HG02943 (cell line): Measurements from ENCODE around the gene PARG.
"Not testable (repeated sequence)": the region's sequence is repeated elsewhere in the genome, so short reads cannot be mapped to it uniquely, and the experiment has no call there.

Source experiments
- ATAC-seq: cut with Tn5 transposase; IDR thresholded peaks from one replicate; pipeline ENCODE4 v1.9.1; 2021; ENCODE audit warnings: mild to moderate bottlenecking, low read depth, moderate library complexity; ENCODE audit not compliant: unreplicated experiment

The PARG gene

DNA sequence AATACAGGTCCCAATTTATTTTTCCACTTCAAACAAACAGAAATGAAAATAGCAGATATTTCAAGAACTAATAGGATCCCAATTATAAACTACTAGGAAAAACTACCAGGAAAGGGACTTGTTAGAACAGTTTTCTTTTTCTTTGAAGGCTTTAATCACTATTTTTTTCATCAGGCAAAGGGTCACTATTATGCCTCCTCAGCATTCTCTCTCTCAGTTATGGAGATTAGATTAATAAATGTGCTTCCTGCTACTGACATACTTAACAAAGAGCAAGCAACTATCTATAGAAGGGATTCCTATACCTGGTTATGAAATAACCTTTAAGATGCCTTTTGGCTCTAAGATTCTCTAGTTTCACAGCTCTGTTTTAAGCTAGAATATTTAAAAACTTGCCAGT is 108.7 kb downstream of the PARG start:
- no peak for ATAC-seq

DNA sequence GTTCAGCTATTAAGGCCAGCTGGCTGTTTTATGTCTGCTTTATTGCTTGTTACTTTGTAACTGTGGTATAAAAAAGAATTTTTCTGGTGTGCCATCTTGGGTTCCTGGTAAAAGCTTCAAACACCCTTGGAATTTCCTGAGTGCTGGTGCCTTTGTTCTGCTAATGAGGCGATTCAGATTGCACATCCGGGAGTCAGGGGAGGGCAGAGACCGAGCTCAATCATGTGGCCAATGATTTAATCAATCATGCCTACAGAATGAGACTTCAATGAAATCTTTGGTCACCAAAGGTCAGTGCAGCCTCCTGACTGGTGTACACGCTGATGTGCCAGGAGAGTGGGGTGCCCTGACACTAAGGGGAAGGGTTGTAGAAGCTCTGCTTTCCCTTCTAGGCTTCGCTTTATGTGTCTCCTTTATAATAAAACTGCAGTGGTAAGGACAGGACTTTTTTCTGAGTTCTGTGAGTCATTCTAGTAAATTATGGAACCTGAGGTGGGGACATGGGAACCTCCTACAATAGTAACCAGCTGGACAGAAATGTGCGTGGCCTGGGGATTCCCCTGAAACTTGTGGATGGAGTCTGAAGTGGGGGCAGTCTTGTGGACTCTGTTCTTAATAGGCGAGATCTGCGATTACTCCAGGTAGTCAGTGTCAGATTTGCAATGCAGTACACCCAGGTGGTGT is 110.3 kb downstream of the PARG start:
- ATAC-seq: no peak

DNA sequence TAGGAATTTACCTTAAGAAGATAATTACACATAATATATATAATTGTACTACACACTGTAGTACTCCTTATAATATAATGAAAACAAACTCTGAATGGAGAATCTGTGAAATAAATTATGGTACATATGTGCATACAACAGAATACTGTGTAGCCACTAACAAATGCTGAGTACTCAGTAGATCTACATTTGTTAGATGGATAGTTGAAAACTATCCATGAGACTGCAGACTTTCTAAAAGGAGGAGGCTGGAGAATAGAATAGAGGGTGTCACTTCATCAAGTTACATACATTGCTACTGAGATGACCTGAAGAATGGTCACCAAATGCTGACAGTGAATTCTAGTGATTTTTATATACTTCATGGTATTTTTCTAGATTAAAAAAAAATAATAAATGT is 111.0 kb downstream of the PARG start:
- ATAC-seq: no peak

DNA sequence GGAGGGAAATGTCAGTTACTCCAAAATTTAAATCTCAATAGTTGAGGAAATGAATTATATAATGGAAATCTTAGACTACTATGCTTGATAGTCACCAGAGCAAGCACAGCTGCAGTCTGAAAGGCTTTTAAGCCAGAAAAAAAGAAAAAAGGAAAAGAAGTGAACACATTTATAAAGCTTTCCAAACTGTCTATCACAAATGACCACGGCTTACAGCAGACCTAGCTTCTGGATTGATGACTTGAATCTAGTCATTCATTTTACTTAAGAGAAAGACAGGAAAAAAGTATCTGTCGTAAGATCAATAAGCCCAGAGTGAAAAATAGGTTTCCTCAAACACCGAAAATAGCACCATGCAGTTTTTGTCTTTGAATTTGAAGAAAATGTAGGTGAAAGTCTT is 111.8 kb downstream of the PARG start:
- no peak for ATAC-seq

DNA sequence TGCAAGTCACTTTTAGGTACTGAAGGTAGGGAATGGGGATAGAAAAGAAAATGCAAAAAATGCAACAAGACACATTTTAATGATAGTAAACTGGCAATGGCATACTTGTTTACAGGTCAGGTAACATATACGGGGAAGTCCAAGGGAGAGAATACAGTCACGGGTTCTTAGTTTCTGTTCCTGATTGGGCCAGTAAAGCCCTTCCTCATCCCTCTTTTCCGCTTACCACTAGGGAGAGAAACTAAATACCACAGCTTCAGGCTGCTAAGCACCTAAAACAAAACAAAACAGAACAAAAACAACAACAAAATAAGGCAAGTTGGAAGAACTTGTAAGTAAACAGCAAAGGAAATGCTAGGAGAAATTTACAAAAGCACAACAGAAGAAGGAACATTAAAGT is 114.5 kb downstream of the PARG start:
- no peak for ATAC-seq

DNA sequence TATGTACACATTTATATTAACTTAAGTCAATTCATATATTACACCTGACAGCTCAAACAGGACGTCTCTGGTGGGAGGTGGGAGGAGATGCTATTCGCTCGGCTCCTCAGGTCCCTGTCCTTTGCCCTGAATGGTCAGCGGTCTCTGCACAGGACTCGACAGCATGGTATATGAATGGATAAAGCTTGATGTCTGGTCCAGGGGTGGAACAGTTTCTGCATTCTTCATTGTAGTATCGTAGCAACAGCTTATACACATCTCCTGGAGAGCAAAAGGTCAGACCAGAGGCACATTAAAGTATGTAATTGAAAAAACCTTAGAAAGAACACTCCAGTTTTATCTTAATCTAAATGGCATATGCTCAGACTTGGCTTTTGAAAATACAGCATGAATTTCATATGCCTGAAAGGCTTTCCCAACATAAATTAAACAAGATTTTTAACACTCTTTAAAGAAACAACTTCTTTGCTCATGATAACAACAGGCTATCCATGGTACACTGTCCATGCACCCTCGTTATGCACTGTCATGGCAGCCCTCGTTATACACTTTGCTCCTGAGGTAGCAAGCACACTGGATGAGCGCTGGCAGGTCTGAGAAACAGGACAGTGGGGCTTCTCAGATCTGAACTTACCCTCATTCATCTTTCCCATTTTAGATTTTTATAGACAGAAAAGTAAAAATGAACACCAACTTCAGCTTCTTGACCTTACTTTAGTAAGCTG is 122.4 kb downstream of the PARG start:
- no peak for ATAC-seq

DNA sequence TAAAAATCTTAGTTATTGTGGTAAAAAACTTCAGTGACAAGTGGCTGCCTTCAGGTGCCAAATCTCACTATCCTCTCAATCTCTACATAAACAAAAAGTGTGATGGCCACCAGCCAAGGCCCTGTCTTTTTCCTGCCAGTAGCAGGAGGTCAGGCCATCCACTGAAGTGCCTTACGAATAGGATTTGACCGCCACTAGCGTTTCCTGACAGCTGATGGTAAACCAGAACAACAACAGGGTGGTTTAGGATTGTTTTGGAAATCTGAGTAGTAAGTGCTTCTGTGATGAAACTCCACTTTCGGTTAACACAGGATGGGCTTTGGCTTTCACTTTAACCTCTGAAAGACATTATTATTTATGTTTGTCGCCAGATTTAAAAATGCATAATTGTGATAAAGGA is 124.0 kb downstream of the PARG start:
- ATAC-seq: no peak

DNA sequence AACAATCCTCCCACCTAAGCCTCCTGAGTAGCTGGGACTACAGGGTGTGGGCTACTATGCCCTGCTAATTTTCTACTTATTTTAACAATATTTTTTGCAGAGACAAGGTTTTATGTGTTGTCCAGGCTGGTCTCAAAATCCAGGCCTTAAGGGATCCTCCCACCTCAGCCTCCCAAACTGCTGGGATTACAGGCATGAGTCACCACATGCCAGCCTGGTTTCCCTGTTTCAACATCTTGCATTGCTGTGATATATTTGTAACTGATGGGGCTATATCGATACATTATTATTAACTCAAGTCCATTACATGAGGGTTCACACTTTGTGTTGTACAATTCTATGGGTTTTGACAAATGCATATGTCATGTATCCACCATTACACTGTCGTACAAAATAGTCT is 137.8 kb downstream of the PARG start:
- no peak for ATAC-seq

DNA sequence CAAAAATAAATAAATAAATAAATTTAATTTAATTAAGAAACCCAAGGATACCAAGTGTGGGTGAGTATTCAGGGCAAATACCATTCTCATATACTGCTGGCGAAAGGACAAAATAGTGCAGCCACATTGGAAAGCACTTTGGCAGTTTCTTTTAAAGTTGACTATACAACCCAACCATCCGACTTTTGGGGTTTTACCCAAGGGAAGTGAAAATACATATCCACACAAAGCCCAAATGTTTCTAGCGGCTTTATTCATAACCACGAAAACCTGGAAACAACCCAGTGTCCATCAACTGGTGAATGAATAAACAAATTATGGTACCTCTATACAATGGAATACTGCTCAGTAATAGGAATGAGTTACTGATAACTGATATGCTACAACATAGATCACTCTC is 143.6 kb downstream of the PARG start:
- no peak for ATAC-seq

DNA sequence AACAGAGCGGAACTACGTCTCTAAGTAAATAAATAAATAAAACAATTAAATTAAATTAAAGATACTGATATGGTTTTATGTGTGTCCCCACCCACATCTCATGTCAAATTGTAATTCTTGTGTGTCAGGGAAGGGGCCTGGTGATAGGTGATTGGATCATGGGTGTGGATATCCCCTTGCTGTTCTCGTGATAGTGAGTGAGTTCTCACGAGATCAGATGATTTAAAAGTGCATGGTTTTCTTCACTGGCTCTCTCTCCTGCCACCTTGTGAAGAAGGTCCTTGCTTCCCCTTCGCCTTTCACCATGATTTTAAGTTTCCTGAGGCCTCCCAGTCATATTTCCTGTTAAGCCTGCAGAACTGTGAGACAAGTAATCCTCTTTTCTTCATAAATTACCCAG is 150.7 kb downstream of the PARG start:
- no peak for ATAC-seq

DNA sequence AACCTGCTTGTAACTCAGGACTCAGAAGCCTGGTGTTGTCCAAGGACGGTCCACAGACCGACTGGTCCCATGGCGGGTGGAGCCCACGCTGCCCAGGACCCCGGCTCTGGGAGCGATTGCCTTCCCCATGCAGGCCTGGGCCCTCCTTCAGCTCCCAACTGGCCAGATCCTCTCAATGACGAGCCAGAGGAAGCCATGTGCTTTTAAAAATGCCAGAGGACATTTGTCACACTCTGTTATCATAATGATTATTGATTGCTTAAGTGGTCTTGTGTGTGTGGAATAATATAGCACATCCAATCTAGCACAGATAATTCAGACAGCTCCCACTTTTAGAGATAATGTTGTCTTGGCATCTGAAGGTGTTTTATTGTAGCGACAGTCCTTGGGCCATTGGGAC is 157.1 kb downstream of the PARG start:
- no peak for ATAC-seq

DNA sequence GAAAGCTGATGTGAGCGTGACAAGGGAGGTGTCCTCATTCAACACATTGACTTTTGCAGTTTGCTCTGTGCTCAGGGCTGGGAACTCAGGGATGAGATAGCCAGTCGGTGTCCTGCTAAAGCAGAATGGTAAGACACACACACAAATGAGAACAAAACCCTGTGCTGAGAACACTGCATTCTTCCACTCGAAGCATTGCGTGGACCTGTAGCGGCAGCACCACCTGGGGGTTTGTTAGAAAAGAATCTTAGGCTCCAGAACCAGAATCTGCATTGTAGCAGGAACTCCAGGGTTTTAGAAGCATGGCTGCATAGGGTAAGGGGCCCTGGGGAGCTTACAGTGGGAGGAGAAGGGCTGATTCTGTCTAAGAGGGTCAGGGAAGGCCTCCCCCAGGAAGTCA is 158.2 kb downstream of the PARG start:
- no peak for ATAC-seq

DNA sequence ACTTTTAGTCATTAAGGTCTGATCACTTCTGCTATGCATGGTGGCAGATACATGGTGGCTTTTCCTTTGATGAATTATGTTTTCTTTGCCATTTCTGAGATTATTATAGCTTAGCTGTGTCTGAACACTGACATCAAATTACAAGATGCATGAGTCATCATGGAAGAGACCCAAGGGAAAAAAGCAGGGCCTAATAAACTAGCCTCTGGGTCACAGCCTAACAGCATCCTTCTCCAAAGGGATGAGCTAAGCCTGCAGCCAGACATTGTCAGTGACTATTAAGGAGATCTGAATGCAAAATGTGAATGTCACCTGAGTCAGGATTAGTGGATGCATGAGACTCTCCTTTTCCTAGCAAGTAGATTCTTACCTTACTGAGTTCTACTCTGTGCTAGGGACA is 160.6 kb downstream of the PARG start:
- no peak for ATAC-seq

DNA sequence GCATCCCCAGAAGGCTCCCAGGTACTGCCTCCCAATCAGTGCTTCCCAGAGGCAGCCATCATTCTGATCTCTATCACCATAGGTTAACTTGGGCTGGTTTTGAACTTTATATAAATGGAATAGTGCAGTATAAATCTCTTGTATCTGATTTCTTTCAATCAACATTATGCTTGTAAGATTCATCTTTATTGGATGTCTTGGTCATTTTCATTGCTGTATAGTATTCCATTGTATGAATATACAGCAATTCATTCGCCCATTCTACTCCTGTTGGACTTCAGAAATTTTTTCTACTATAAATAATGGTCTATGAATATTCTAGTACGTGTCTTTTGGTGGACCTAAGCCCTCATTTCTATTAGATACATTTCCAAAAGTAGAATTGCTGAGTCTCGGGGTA is 163.6 kb downstream of the PARG start:
- ATAC-seq: no peak

DNA sequence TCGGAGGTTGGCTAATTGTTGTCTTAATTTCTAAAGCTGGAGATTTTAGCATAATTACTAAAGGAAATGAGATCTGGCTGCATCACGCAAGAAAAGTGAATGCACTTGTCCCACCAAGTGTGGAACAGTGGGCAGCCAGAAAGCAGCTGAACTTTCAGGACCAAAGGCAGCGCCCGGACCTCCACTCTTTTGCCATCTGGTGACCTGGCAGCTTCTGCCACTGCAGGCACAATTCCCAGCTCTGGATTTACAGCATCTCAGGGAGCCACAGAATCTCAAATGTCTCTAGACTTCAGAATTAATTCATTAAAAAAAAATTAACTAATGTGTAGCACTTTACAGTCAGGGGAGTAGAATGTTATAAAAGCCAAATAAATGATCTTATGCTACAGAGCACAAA is 165.0 kb downstream of the PARG start:
- ATAC-seq: no peak

DNA sequence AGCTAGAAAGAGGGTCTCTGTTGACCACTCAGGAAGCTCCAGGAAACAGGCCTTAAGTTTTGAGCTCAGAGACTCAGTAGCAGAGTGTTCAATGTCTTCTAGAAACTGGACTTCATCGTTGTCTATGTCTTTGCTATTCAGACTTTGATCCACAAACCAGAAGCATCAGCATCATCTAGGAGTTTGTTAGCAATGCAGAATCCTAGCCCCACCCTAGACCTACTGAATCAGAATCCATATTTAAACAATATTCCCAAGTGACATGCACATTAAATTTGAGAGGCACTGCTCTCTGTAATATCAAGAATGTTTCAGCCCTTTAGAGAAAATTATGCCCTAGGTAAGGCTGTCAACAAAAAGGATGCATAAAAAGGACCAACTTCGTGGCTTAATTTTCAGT is 166.8 kb downstream of the PARG start:
- ATAC-seq: no peak

DNA sequence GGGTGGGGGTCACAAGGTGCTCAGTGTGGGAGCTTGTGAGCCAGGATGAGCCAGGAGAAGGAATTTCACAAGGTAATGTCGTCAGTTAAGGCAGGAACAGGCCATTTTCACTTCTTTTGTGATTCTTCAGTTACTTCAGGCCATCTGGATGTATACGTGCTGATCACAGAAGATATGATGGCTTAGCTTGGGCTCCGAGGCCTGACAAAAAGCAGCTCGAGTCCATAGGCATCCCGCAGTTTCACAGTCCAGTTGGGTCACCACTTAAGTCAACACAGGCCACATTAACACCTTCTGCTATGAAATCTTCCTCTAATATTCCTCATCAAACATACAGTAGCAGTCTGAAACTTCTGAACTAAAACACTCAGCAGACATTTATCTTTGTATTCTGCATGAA is 168.9 kb downstream of the PARG start:
- not testable (repeated sequence) for ATAC-seq

DNA sequence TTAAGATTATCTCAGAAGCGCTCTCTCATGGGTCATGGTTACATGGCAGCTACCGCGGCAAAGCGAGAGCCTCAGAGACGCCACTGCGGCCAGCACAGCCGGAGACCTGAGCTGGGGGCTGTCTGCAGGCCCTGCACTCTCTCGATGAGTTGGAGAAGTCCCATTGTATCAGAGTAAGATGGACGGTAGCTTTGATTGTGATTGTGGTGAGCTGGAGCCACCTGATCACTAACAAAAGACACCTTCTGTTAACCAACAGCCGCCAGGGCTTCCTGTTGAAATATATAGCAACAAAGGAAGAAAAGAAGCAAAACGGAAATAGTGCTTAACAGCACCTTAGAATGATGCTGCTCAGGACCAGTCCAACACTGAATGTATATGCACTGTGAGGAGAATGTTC is 170.8 kb downstream of the PARG start:
- not testable (repeated sequence) for ATAC-seq

DNA sequence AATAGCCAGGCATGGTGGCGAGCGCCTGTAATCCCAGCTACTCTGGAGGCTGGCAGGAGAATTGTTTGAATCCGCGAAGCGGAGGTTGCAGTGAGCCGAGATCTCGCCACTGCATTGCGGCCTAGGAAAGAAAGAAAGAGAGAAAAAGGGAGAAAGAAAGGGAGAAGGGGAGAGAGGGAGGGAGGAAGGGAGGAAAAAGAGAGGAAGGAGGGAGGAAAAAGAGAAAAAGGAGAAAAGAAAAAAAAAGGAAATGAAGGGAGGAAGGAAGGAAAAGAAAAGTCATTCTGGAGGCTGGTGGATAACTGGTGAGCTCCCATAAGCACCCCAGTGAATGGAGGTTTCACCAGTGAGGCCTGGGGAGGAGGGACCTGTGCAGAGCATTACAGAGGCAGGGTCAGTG is 172.1 kb downstream of the PARG start:
- ATAC-seq: no peak

DNA sequence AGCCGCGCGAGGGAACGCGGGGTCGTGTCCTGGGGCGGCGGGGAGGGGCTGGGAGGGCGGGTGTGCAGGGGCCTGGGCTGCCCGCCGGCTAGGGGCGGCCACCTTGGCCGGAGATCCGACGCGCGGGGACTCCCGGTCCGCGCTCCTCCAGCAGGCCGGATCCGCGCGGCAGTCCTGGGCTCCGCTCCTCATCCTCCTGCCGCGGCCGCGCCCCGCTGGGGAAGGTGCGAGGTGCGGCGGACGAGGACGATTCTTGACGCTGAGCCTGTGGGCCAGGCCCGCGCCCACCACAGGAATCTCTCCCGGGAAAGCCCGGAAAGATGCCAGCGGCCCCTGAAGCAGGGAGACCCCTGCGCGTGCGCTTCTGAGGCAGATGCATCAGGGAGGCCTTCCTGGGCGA is 173.1 kb downstream of the PARG start:
- ATAC-seq: no peak

DNA sequence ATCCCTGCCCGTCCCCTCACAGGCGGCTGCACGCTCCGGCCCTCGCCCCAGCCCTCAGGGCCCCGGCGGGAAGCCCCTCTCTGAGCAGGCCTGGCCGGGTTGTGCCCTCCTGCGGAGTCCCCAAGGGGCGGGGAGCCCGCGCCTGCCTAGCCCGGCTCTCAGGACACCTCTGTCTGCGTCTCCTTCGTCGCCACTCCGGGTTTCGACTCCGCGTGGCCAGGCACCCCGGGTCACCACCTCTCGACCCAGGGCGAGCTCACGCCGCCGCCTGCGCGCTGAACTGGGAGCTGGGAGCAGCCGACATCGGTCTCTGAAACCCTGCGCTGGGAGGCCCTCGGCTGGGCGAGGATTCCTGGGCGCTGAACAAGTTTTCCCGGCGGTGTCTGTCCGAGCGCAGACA is 173.5 kb downstream of the PARG start:
- ATAC-seq: no peak
